ENCODE results near the gene NMNAT2. TPM values are rescaled to one million over a fixed set of nuclear protein-coding genes. Genes with fewer than 3 reads are reported as not detected.

The NMNAT2 gene
- total RNA-seq, 4 donors from 2014 or later: 0.93 to 2.2 (median 1.9) TPM

DNA sequence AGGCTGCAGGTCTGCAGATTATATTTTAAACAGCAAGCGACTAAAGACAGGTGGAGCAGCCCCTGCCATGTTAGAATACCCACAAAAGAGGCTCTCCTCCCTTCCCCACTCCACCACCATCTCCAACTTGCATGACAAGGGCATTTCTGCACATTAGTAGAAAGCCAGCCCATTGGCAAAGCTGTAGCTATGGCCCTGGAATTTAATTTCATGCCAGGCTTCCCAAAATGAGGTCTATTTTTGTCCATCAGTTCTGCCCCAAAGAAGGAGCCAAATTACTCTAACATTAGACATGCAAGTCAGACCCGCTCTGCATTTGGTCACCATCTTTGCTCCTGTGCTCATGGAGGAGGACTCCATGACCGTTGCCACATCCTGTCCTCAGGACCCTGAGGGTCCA, 116.9 kb downstream of the NMNAT2 start:
- ATAC-seq: peak; percentile 42
- H3K4me1 ChIP-seq: peaks cover 0 to 46% (median 3%) of the 10 kb centered on the region in 3 donors
- H3K36me3 ChIP-seq: no peaks in the 10 kb centered on the region
- H3K27ac ChIP-seq: peak overlapping the region in 2 of 4 donors; percentile 21 to 31
- 37% methylated on average over 2 of the region's 3 CpGs; no CpG with 5 or more reads in 1 of the 2 donors for WGBS, 2 donors (ENCODE audit: low coverage in 1 of 2)
- H3K4me3 ChIP-seq: no peak overlapping the region
- TF ChIP-seq POLR2A (IDR thresholded peaks at IDR 0.05) (no peak), EP300 (IDR thresholded peaks at IDR 0.05) (no peak), POLR2AphosphoS5 (IDR thresholded peaks at IDR 0.05) (peak; percentile 25)
- TF ChIP-seq, protein P1, sequence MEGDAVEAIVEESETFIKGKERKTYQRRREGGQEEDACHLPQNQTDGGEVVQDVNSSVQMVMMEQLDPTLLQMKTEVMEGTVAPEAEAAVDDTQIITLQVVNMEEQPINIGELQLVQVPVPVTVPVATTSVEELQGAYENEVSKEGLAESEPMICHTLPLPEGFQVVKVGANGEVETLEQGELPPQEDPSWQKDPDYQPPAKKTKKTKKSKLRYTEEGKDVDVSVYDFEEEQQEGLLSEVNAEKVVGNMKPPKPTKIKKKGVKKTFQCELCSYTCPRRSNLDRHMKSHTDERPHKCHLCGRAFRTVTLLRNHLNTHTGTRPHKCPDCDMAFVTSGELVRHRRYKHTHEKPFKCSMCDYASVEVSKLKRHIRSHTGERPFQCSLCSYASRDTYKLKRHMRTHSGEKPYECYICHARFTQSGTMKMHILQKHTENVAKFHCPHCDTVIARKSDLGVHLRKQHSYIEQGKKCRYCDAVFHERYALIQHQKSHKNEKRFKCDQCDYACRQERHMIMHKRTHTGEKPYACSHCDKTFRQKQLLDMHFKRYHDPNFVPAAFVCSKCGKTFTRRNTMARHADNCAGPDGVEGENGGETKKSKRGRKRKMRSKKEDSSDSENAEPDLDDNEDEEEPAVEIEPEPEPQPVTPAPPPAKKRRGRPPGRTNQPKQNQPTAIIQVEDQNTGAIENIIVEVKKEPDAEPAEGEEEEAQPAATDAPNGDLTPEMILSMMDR (IDR thresholded peaks at IDR 0.05): no peak
- no peaks in the 10 kb centered on the region for H3K27me3 ChIP-seq
- H3K9me3 ChIP-seq: no peaks in the 10 kb centered on the region

DNA sequence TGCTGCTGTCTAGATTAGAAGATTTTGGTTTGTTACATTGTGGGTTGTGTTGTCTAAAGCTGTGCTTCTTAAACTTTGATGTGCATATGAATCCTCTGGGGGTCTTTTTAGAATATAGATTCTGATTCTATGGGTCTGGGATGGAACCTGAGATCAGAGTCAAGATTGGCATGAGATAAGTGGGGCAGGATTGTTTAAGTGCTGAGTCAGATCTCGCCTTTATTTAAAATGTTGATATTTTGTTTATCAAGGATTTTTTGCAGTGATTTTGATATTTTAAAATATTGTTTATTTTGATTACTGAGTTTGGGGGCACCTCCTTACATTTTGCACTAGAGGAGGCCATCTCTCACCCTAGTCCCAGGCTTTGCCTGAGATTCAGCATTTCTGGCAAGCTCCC, 117.4 kb downstream of the NMNAT2 start:
- H3K27me3 ChIP-seq: no peaks in the 10 kb centered on the region
- no peak overlapping the region for H3K4me3 ChIP-seq
- H3K4me1 ChIP-seq: peaks cover 0 to 44% (median 0%) of the 10 kb centered on the region in 3 donors
- TF ChIP-seq POLR2A (IDR thresholded peaks at IDR 0.05) (no peak), EP300 (IDR thresholded peaks at IDR 0.05) (no peak), POLR2AphosphoS5 (IDR thresholded peaks at IDR 0.05) (no peak)
- TF ChIP-seq, protein P1 (IDR thresholded peaks at IDR 0.05): no peak
- H3K27ac ChIP-seq: no peak overlapping the region
- WGBS, 2 donors (ENCODE audit: low coverage in 1 of 2): 100% methylated on average over 1 of the region's 1 CpG
- no peak for ATAC-seq
- H3K9me3 ChIP-seq: no peaks in the 10 kb centered on the region
- H3K36me3 ChIP-seq: no peaks in the 10 kb centered on the region

DNA sequence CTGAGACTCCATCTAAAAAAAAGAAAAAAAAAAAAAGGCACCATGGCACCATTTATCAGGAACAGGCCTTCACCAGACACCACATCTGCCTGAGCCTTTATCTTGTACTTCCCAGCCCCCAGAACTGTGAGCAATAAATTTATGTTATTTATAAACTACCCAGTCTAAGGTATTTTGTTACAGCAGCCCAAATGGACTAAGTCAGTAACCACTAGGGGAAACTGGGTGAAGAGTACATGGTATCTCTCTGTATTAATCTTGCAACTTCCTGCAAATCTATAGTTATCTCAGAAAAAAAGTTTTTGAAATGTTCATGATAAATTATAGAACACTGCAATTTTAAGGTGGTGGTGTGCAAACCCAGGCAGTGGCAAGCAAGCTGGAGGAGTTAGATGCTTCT, 117.8 kb downstream of the NMNAT2 start:
- H3K27ac ChIP-seq: no peak overlapping the region
- H3K4me1 ChIP-seq: peaks cover 0 to 43% (median 0%) of the 10 kb centered on the region in 3 donors
- H3K9me3 ChIP-seq: no peaks in the 10 kb centered on the region

DNA sequence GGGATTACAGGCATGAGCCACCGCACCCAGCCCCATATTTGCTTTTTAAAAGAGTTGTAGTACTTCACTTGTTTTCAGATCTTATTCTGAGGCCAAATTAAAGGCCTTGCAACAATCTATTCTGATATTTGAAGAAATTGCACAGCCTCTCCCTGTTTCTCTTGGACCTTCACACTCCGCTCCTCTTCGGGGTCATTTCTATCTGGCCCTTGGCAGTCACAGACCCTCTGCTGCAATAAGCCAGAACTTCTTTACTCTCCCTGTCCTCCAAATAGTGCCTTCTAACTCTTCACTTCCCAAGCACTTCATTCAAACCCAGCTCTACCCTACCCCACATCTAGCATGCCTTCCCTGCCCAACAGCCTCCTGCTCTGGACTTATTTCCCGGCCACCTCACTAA, 121.4 kb downstream of the NMNAT2 start:
- no peak overlapping the region for H3K4me3 ChIP-seq
- ATAC-seq: no peak
- H3K27ac ChIP-seq: no peak overlapping the region
- H3K9me3 ChIP-seq: no peaks in the 10 kb centered on the region
- H3K4me1 ChIP-seq: peaks cover 0 to 17% (median 5%) of the 10 kb centered on the region in 3 donors
- H3K36me3 ChIP-seq: no peaks in the 10 kb centered on the region
- H3K27me3 ChIP-seq: no peaks in the 10 kb centered on the region
- TF ChIP-seq POLR2AphosphoS5 (IDR thresholded peaks at IDR 0.05) (no peak), EP300 (IDR thresholded peaks at IDR 0.05) (no peak)
- 86% methylated on average over 3 to 4 of the region's 4 CpGs for WGBS, 2 donors (ENCODE audit: low coverage in 1 of 2)

More for the DNA sequence above, 117.8 kb downstream of the NMNAT2 start:
- Histone ChIP-seq H3K27me3 (no peaks in the 10 kb centered on the region), H3K36me3 (no peaks in the 10 kb centered on the region), H3K4me3 (no peak overlapping the region)
- no peak for TF ChIP-seq POLR2A (IDR thresholded peaks at IDR 0.05)
- TF ChIP-seq EP300 (IDR thresholded peaks at IDR 0.05): no peak
- TF ChIP-seq, protein P1 (IDR thresholded peaks at IDR 0.05): no peak
- no peak for TF ChIP-seq POLR2AphosphoS5 (IDR thresholded peaks at IDR 0.05)
- ATAC-seq: no peak

DNA sequence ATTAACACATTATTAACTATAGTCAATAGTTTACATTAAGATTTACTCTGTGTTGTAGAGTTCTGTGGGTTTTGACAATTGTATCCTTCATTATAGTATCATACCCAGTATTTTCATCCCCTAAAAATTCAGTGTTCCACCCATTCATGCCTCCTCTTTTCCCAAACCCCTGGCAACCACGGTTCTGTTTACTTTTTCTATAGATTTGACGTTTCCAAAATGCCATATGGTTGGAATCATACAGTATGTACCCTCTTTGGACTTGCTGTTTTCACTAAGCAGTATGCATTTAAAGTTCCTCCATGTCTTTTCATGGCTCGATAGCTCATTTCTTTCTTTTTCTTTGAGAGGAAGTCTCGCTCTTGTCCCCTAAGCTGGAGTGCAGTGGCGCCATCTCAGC, 122.7 kb downstream of the NMNAT2 start:
- ATAC-seq: no peak
- no peaks in the 10 kb centered on the region for H3K27me3 ChIP-seq
- no peaks in the 10 kb centered on the region for H3K36me3 ChIP-seq
- WGBS, 2 donors (ENCODE audit: low coverage in 1 of 2): 60 to 63% methylated on average over 3 to 5 of the region's 5 CpGs
- TF ChIP-seq, protein P1 (IDR thresholded peaks at IDR 0.05): no peak
- TF ChIP-seq POLR2A (IDR thresholded peaks at IDR 0.05) (no peak), POLR2AphosphoS5 (IDR thresholded peaks at IDR 0.05) (no peak), EP300 (IDR thresholded peaks at IDR 0.05) (no peak)
- no peak overlapping the region for H3K27ac ChIP-seq
- peaks cover 0 to 14% (median 10%) of the 10 kb centered on the region in 3 donors for H3K4me1 ChIP-seq
- no peaks in the 10 kb centered on the region for H3K9me3 ChIP-seq
- H3K4me3 ChIP-seq: no peak overlapping the region
